Muscle layer of duodenum (tissue), 2 donors: ENCODE results near the gene CR1.
"Not testable (repeated sequence)": the region's sequence is repeated elsewhere in the genome, so short reads cannot be mapped to it uniquely, and the experiment has no call there.

Source experiments
- H3K27ac ChIP-seq: one replicate; pipeline ENCODE4 v1.7.0; 2013; ENCODE audit warnings: mild to moderate bottlenecking, low read length
- H3K27me3 ChIP-seq: one replicate; pipeline ENCODE4 v1.7.0; 2013; ENCODE audit warnings: low read depth, mild to moderate bottlenecking, control low read depth, low read length
- H3K36me3 ChIP-seq, 2 donors: one replicate each; pipeline ENCODE4 v1.7.0; 2013; ENCODE audit warnings: low read length in 2 of 2, control low read depth in 1 of 2, mild to moderate bottlenecking in 1 of 2; ENCODE audit not compliant: insufficient read depth in 2 of 2, control insufficient read depth in 1 of 2
- H3K4me1 ChIP-seq, 2 donors: one replicate each; pipeline ENCODE4 v1.7.0; 2013; ENCODE audit warnings: low read length in 2 of 2, mild to moderate bottlenecking in 2 of 2, control low read depth in 1 of 2, moderate library complexity in 1 of 2; ENCODE audit not compliant: insufficient read depth in 2 of 2, control insufficient read depth in 1 of 2
- H3K4me3 ChIP-seq, 2 donors: one replicate each; pipeline ENCODE4 v1.7.0; 2013; ENCODE audit warnings: low read length in 2 of 2, low read depth in 1 of 2, mild to moderate bottlenecking in 1 of 2
- H3K9me3 ChIP-seq, 2 donors: one replicate each; pipeline ENCODE4 v1.7.0; 2013; ENCODE audit warnings: low read length in 2 of 2, control low read depth in 1 of 2, mild to moderate bottlenecking in 1 of 2; ENCODE audit not compliant: control insufficient read depth in 1 of 2
- donor health status: healthy.

Gene CR1

GRCh38 chr1:207504438-207504837 lies 8.5 kb downstream of the CR1 start:
- H3K4me1 ChIP-seq = no peaks in the 10 kb centered on the region
- no peaks in the 10 kb centered on the region for H3K9me3 ChIP-seq
- no peaks in the 10 kb centered on the region for H3K27me3 ChIP-seq
- no peak overlapping the region for H3K4me3 ChIP-seq
- no peaks in the 10 kb centered on the region for H3K36me3 ChIP-seq
- H3K27ac ChIP-seq = no peak overlapping the region

GRCh38 chr1:207510444-207510843 lies 14.5 kb downstream of the CR1 start:
- no peaks in the 10 kb centered on the region for H3K9me3 ChIP-seq
- H3K27ac ChIP-seq = no peak overlapping the region
- H3K4me3 ChIP-seq = no peak overlapping the region
- no peaks in the 10 kb centered on the region for H3K36me3 ChIP-seq
- H3K4me1 ChIP-seq = no peaks in the 10 kb centered on the region
- no peaks in the 10 kb centered on the region for H3K27me3 ChIP-seq

DNA sequence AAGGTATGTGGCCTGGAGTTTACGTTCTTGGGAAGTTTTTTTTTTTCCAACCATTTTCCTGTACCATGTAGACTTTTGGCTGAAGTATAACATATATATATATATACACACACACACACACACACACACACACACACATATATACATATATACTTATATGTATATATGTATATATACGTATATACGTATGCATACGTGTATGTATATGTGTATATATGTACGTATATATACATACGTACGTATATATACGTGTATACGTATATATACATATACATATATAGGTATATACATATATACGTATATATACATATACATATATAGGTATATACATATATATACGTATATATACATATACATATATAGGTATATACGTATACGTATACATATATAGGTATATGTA lies 18.9 kb downstream of the CR1 start:
- no peak overlapping the region for H3K4me3 ChIP-seq
- no peaks in the 10 kb centered on the region for H3K9me3 ChIP-seq
- H3K36me3 ChIP-seq = no peaks in the 10 kb centered on the region
- no peak overlapping the region for H3K27ac ChIP-seq
- no peaks in the 10 kb centered on the region for H3K4me1 ChIP-seq
- H3K27me3 ChIP-seq = no peaks in the 10 kb centered on the region

- no peak overlapping the region for H3K4me3 ChIP-seq
- H3K27me3 ChIP-seq = no peaks in the 10 kb centered on the region
- no peaks in the 10 kb centered on the region for H3K36me3 ChIP-seq
- no peaks in the 10 kb centered on the region for H3K4me1 ChIP-seq
- H3K9me3 ChIP-seq = no peaks in the 10 kb centered on the region
- H3K27ac ChIP-seq = no peak overlapping the region
These were observed 20.8 kb downstream of the CR1 start for GRCh38 chr1:207516729-207517128.

DNA sequence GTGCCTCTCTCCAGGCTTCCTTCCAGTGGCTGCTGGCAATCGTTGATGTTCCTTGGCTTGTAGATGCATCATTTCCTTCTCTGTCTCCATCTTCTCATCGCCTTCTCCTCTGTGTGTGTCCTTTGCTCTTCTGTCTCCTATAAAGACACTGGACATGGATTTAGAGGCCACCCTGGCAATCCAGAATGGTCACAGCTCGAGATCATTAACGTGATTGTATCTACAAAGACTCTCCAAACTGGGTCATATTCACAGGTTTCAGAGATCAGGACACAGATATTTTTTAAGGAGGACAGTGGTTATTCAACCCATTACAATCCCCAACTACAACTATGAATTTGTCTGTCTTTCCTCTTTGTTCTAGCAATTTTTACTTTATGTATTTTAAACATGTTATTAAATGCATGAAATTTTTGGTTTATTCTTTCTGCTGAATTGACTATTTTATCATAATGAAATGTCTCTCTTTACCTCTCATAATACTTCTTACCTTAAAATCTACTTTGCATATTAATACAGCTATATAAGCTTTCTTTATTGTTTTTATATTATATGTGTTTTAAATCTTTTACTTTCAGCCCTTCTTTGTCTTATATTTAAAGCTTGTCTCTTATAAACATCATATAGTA lies 22.8 kb downstream of the CR1 start:
- H3K9me3 ChIP-seq = no peaks in the 10 kb centered on the region
- no peaks in the 10 kb centered on the region for H3K4me1 ChIP-seq
- H3K4me3 ChIP-seq = no peak overlapping the region
- H3K36me3 ChIP-seq = no peaks in the 10 kb centered on the region
- H3K27me3 ChIP-seq = no peaks in the 10 kb centered on the region
- no peak overlapping the region for H3K27ac ChIP-seq

GRCh38 chr1:207519505-207520399 lies 23.8 kb downstream of the CR1 start:
- H3K4me1 ChIP-seq = no peaks in the 10 kb centered on the region
- H3K4me3 ChIP-seq = no peak overlapping the region
- no peaks in the 10 kb centered on the region for H3K36me3 ChIP-seq
- no peaks in the 10 kb centered on the region for H3K27me3 ChIP-seq
- no peaks in the 10 kb centered on the region for H3K9me3 ChIP-seq
- no peak overlapping the region for H3K27ac ChIP-seq

DNA sequence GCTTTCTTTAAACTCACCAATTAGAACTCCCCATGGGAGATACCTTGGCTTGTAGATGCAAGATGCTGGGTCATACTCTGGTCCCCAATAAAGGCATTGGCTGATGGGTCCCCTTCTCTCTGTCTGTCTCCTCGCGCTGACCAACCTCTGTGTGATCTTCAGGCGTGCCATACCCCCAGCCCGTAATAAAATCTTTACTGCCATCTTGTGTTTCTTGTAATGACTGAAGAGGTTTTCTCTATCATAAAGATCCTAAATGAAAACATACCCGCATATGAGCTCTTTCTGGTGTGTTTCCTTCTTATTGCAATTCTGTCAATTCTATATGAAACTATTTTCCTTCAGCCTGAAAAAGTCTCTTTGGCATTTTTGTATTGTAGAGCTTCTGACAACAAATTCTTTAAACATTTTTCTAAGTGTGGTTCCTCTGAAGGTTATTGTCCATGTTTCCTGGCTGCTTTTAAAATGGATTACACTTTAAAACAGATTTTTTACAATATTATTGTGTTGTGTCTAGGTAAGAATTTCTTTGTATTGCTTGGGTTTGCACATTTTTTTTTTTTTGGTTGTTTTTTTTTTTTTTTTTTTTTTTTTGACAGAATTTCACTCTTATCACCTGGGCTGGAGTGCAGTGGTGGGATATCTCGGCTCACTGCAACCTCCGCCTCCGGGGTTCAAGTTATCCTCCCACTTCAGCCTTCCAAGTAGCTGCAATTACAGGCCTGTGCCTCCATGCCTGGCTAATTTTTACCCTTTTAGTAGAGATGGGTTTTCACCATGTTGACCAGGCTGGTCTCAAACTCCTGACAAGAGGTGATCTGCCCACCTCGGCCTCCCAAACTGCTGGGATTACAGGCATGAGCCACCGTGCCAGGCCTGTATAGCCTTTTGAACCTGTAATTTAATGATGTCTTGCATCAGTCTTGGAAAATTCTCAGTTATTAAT lies 24.7 kb downstream of the CR1 start:
- not testable (repeated sequence) for H3K36me3 ChIP-seq, H3K9me3 ChIP-seq, H3K27me3 ChIP-seq, H3K4me3 ChIP-seq, H3K27ac ChIP-seq, H3K4me1 ChIP-seq

GRCh38 chr1:207525239-207525638 lies 29.3 kb downstream of the CR1 start:
- not testable (repeated sequence) for H3K4me3 ChIP-seq, H3K9me3 ChIP-seq, H3K27me3 ChIP-seq, H3K36me3 ChIP-seq, H3K27ac ChIP-seq, H3K4me1 ChIP-seq

DNA sequence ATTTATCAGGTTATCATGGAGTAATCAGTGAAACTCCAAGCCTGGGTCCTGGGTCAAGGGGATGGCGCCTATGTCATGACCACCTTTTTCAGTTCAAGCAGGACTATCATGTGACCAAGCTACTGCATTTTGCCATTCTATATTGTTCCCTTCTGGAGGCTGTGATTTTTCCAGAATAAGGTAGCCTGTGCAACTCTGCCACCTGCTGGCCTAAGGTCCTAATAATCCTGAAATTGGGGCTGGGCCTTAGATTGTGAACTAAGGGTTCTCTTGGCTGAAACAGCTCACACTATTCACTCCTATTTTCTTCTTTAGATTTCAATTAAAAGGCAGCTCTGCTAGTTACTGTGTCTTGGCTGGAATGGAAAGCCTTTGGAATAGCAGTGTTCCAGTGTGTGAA lies 32.4 kb downstream of the CR1 start:
- not testable (repeated sequence) for H3K36me3 ChIP-seq, H3K9me3 ChIP-seq, H3K4me1 ChIP-seq, H3K27ac ChIP-seq, H3K4me3 ChIP-seq, H3K27me3 ChIP-seq

DNA sequence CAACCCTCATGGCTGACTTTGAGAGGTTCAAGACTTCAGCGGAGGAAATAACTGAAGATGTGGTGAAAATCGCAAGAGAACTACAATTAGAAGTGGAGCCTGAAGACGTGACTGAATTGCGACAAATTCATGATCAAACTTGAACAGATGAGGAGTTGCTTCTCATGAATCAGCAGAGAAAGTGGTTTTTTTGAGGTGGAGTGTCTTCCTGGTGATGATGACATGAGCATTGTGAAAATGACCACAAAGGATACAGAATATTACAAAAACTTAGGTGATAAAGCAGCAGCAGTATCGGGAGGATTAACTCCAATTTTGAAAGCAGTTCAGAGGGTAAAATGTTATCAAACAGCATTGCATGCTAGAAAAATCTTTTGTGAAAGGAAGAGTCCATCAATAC lies 40.3 kb downstream of the CR1 start:
- H3K27ac ChIP-seq, H3K27me3 ChIP-seq, H3K9me3 ChIP-seq, H3K4me1 ChIP-seq, H3K4me3 ChIP-seq, H3K36me3 ChIP-seq: not testable (repeated sequence)

- not testable (repeated sequence) for H3K36me3 ChIP-seq, H3K4me1 ChIP-seq, H3K27me3 ChIP-seq, H3K27ac ChIP-seq, H3K4me3 ChIP-seq, H3K9me3 ChIP-seq
These were observed 50.9 kb downstream of the CR1 start for GRCh38 chr1:207546677-207547357.
